AG10803 (cell line): ENCODE results near the gene GPATCH4.

Source experiments
- DNase-seq: peaks from one replicate; pipeline ENCODE4 v3.0.0; 2010; ENCODE audit warnings: low read depth
- H3K4me3 ChIP-seq: 2 replicates; pipeline ENCODE4 v1.5.1; 2011; ENCODE audit warnings: mild to moderate bottlenecking, low read length, control low read depth
- TF ChIP-seq, protein P1 (sequence below): conservative IDR thresholded peaks from 2 replicates; pipeline ENCODE4 v1.5.1; 2011; ENCODE audit warnings: mild to moderate bottlenecking, low read length, control low read depth, inconsistent platforms

Gene GPATCH4

DNA sequence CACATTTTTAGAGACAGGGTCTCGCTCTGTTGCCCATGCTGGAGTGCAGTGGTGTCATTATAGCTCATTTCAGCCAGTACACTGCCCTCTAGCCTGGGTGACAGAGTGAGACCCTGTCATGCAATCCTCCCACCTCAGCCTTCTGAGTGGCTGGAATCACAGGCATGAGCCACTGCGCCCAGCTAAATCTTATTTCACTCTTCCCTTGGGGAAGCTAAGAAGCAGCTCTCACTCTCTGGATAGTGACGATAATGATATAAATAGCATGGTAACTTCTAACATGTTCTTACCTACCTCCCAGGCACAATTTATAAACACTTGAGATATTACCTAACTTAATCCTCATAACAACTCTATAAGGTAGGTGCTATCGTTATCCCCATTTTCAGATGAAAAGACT, 53.8 kb downstream of the GPATCH4 start:
- no peak for DNase-seq
- H3K4me3 ChIP-seq: no peak overlapping the region
- TF ChIP-seq, protein P1, sequence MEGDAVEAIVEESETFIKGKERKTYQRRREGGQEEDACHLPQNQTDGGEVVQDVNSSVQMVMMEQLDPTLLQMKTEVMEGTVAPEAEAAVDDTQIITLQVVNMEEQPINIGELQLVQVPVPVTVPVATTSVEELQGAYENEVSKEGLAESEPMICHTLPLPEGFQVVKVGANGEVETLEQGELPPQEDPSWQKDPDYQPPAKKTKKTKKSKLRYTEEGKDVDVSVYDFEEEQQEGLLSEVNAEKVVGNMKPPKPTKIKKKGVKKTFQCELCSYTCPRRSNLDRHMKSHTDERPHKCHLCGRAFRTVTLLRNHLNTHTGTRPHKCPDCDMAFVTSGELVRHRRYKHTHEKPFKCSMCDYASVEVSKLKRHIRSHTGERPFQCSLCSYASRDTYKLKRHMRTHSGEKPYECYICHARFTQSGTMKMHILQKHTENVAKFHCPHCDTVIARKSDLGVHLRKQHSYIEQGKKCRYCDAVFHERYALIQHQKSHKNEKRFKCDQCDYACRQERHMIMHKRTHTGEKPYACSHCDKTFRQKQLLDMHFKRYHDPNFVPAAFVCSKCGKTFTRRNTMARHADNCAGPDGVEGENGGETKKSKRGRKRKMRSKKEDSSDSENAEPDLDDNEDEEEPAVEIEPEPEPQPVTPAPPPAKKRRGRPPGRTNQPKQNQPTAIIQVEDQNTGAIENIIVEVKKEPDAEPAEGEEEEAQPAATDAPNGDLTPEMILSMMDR: no peak

DNA sequence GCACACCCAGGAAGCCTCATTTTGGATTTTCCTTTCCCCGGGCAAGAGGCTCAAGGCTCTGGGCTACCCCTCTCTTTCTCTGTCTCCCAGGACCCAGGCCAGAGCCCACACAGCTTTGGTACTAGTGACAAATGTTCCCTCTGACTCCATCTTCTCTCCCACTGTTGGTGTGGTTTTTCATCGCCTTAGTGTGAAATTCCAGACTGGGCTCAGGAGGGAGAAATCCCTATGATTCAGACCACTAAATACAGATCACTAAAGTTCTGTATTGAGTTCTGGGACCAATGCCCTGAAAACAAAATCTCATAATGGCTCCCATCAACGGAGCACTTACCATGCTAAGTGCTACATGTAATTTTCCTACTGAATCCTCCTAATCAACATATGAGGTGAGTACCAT, 55.0 kb downstream of the GPATCH4 start:
- no peak overlapping the region for H3K4me3 ChIP-seq
- TF ChIP-seq, protein P1: no peak
- DNase-seq: no peak

DNA sequence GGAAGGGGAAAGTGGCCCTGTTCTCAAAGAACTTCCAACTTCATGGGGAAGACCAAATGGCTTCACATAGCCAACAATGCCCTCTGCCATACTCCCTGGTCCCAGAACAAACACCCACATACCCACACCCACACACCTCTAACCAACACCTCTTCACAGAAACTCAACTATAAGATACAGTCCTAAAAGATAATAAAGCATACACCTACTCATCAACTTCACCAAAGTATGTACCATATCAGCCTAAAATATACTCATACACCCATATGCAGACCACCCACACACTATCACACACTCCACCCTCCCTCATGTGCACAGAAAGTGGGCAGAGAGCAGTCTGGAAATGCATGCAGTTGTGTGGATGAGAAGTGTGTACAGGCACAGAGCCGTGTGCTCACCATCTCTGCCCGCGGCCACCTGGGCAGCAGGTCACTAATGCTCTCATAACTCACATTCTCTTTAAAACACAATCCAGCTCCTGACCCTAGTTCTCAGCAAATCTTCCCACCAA, 56.6 kb downstream of the GPATCH4 start:
- no peak for DNase-seq
- TF ChIP-seq, protein P1: no peak
- no peak overlapping the region for H3K4me3 ChIP-seq
